Karpas-422 (cell line): ENCODE data around the gene CARD16. TPM values are rescaled to one million over a fixed set of nuclear protein-coding genes. Genes with fewer than 3 reads are reported as not detected.

Source experiments
- DNase-seq: peaks from one replicate; pipeline ENCODE4 v3.0.0-alpha.2; 2015
- H2AFZ ChIP-seq: fragments of 200-600 bp; sonication (generic); 2 replicates; pipeline ENCODE4 v1.6.1; 2014; ENCODE audit warnings: antibody characterized with exemption, low read length, mixed read lengths
- H3K27ac ChIP-seq: fragments of 200-600 bp; sonication (generic); 2 replicates; pipeline ENCODE4 v1.5.1; 2014; ENCODE audit warnings: mild to moderate bottlenecking, low read length, moderate library complexity
- H3K27me3 ChIP-seq: fragments of 200-600 bp; sonication (generic); 2 replicates; pipeline ENCODE4 v1.6.1; 2014; ENCODE audit warnings: low read length, mixed read lengths
- H3K36me3 ChIP-seq: fragments of 200-600 bp; sonication (generic); 2 replicates; pipeline ENCODE4 v1.6.1; 2014; ENCODE audit warnings: low read length, mixed read lengths; ENCODE audit not compliant: insufficient read depth
- H3K4me1 ChIP-seq: fragments of 200-600 bp; sonication (generic); 2 replicates; pipeline ENCODE4 v1.6.1; 2014; ENCODE audit warnings: mild to moderate bottlenecking, low read length, mixed read lengths
- H3K4me2 ChIP-seq: fragments of 200-600 bp; sonication (generic); 2 replicates; pipeline ENCODE4 v1.6.1; 2014; ENCODE audit warnings: low read length, low read depth, mild to moderate bottlenecking; ENCODE audit not compliant: poor library complexity, severe bottlenecking
- H3K4me3 ChIP-seq: fragments of 200-600 bp; sonication (generic); 2 replicates; pipeline ENCODE4 v1.5.1; 2014; ENCODE audit warnings: mild to moderate bottlenecking, antibody characterized with exemption, low read length, mixed read lengths
- H3K79me2 ChIP-seq: fragments of 200-600 bp; sonication (generic); 2 replicates; pipeline ENCODE4 v1.6.1; 2014; ENCODE audit warnings: mild to moderate bottlenecking, low read length, mixed read lengths
- H3K9ac ChIP-seq: fragments of 200-600 bp; sonication (generic); 2 replicates; pipeline ENCODE4 v1.6.0; 2014; ENCODE audit warnings: low read length
- H3K9me2 ChIP-seq: fragments of 200-600 bp; sonication (generic), shearing (Covaris generic); replicated peaks from 2 replicates; pipeline ENCODE4 v1.6.0; 2014; ENCODE audit warnings: mild to moderate bottlenecking, low read length, moderate library complexity; ENCODE audit not compliant: insufficient read depth
- H3K9me3 ChIP-seq: fragments of 300-700, 200-600 bp; sonication (generic); 2 replicates; pipeline ENCODE4 v1.6.1; 2014; ENCODE audit warnings: low read length, mixed read lengths
- H4K20me1 ChIP-seq: fragments of 200-600 bp; sonication (generic); 2 replicates; pipeline ENCODE4 v1.6.1; 2014; ENCODE audit warnings: mild to moderate bottlenecking, antibody characterized with exemption, low read length, low read depth; ENCODE audit not compliant: insufficient read depth
- total RNA-seq: library from RNA; depleted of rRNA; stranded (reverse); fragments of >200 nt; shearing (Covaris generic); gene quantifications from 2 replicates; pipeline ENCODE4 v1.2.3, GENCODE V29; 2014; ENCODE audit warnings: low replicate concordance

Gene CARD16
- total RNA-seq, 1 experiment from 2014 or later = 16.4 TPM

DNA sequence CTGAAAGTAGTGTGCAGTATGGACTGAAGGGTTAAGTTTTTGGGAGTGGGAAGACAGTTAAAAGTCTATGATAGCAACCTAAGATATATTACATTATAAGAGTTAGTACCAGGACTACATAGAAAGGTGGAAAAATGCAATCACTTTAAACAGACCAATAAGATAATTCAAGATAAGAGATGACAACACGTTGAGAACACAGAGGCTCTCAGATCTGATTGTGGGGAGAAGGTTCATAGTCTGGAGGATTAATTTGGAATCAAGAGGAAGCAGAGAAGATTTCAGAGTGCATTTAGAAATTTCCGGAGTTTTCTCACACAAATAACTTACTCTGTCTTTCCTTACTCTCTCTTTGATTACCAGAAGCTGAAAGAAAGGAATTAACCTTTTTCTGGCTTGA, 22.6 kb downstream of the CARD16 start:
- no peaks in the 10 kb centered on the region for H3K9me3 ChIP-seq

DNA sequence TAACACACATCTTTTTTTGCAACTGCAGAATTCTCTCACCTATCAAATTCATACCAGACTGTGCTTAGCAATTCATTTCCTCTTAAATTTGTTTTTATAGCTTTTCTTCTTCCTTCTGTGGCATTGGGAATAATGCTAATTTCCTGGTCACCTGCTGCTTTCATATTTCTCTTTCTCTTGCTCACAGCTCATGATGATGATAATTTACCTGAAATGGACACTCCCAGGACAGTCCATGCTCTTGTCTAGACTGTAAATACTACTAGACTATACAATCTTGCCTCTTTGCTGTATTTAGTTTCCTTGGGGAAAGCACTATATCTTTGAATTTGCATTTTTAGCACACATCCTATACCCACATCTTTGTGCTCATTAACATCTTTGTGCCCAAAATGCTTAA, 37.7 kb downstream of the CARD16 start:
- no peaks in the 10 kb centered on the region for H4K20me1 ChIP-seq
- no peak overlapping the region for H3K9ac ChIP-seq
- no peaks in the 10 kb centered on the region for H3K79me2 ChIP-seq
- H3K9me2 ChIP-seq = no peaks in the 10 kb centered on the region
- H3K36me3 ChIP-seq = no peaks in the 10 kb centered on the region
- H3K4me2 ChIP-seq = no peak overlapping the region
- no peak overlapping the region for H2AFZ ChIP-seq
- no peaks in the 10 kb centered on the region for H3K4me1 ChIP-seq
- no peaks in the 10 kb centered on the region for H3K27me3 ChIP-seq
- no peaks in the 10 kb centered on the region for H3K9me3 ChIP-seq
- H3K4me3 ChIP-seq = no peak overlapping the region
- no peak overlapping the region for H3K27ac ChIP-seq
- no peak for DNase-seq

More for the DNA sequence above, 22.6 kb downstream of the CARD16 start:
- Histone ChIP-seq H3K36me3 (no peaks in the 10 kb centered on the region), H3K79me2 (no peaks in the 10 kb centered on the region), H3K4me1 (peaks cover 12% of the 10 kb centered on the region), H3K9me2 (no peaks in the 10 kb centered on the region), H3K27ac (no peak overlapping the region), H3K27me3 (no peaks in the 10 kb centered on the region), H3K4me3 (no peak overlapping the region), H3K4me2 (no peak overlapping the region), H2AFZ (no peak overlapping the region), H3K9ac (no peak overlapping the region), H4K20me1 (no peaks in the 10 kb centered on the region)
- DNase-seq = no peak

DNA sequence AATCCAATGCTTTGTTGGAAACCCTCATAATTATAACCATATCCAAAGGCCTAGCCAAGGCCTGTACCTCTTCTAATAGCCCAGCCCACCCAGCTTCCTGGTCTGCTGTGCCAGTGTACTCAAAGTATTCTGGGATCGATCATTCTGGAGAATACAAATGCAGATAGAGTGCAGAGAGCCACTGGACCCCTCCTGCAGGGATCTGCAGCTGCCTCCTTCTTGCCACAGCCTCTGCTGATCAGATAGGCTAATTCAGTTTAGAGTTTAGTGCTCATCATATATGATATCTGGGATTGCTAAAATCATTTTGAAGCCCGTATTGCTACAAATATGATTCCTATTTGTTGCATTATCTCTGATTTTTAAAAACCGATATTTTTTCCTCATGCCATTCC, 39.7 kb downstream of the CARD16 start:
- Histone ChIP-seq H3K4me1 (no peaks in the 10 kb centered on the region), H4K20me1 (no peaks in the 10 kb centered on the region), H3K36me3 (no peaks in the 10 kb centered on the region), H3K9me3 (no peaks in the 10 kb centered on the region), H3K27ac (no peak overlapping the region), H3K4me2 (no peak overlapping the region), H3K27me3 (no peaks in the 10 kb centered on the region), H3K79me2 (no peaks in the 10 kb centered on the region), H3K4me3 (no peak overlapping the region), H3K9me2 (no peaks in the 10 kb centered on the region), H2AFZ (no peak overlapping the region), H3K9ac (no peak overlapping the region)
- no peak for DNase-seq

GRCh38 chr11:105004021-105004420, 41.1 kb downstream of the CARD16 start:
- Histone ChIP-seq H3K27ac (no peak overlapping the region), H3K36me3 (no peaks in the 10 kb centered on the region), H3K79me2 (no peaks in the 10 kb centered on the region)

GRCh38 chr11:105003151-105003550, 42.0 kb downstream of the CARD16 start:
- Histone ChIP-seq H3K27ac (no peak overlapping the region), H3K79me2 (no peaks in the 10 kb centered on the region), H3K4me3 (no peak overlapping the region), H3K4me1 (no peaks in the 10 kb centered on the region), H3K9ac (no peak overlapping the region), H3K4me2 (no peak overlapping the region), H4K20me1 (no peaks in the 10 kb centered on the region), H3K9me2 (no peaks in the 10 kb centered on the region), H3K36me3 (no peaks in the 10 kb centered on the region), H3K27me3 (no peaks in the 10 kb centered on the region), H3K9me3 (no peaks in the 10 kb centered on the region), H2AFZ (no peak overlapping the region)
- DNase-seq = no peak

More at GRCh38 chr11:105004021-105004420, 41.1 kb downstream of the CARD16 start:
- no peak for DNase-seq
- no peaks in the 10 kb centered on the region for H3K27me3 ChIP-seq
- H3K4me1 ChIP-seq = no peaks in the 10 kb centered on the region
- no peak overlapping the region for H3K9ac ChIP-seq
- no peak overlapping the region for H2AFZ ChIP-seq
- H3K4me3 ChIP-seq = no peak overlapping the region
- H3K4me2 ChIP-seq = no peak overlapping the region
- H3K9me2 ChIP-seq = no peaks in the 10 kb centered on the region
- no peaks in the 10 kb centered on the region for H3K9me3 ChIP-seq
- H4K20me1 ChIP-seq = no peaks in the 10 kb centered on the region

DNA sequence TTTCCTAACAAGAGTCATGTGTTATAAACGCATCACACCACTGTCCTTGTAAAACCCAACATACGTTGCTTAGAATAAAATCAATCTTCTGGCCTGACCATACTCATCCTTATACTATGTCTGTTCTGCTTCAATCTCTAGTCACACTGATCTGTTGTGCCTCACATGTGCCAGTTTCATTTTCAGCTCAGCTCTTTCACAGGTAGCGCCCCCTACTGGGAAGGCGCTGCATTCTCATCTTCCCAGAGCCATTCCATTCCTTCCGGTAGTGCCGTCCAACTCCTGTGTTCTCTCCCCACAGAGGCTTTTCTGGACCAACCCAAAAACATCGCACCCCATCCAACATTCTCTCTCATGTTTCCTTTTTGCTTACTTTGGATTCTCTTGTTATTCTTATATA, 44.3 kb downstream of the CARD16 start:
- no peaks in the 10 kb centered on the region for H3K9me2 ChIP-seq
- DNase-seq = peak; percentile 90
- H3K27ac ChIP-seq = no peak overlapping the region
- no peaks in the 10 kb centered on the region for H3K79me2 ChIP-seq
- no peak overlapping the region for H3K4me3 ChIP-seq
- no peaks in the 10 kb centered on the region for H3K36me3 ChIP-seq
- no peak overlapping the region for H3K4me2 ChIP-seq
- H2AFZ ChIP-seq = no peak overlapping the region
- no peaks in the 10 kb centered on the region for H4K20me1 ChIP-seq
- no peaks in the 10 kb centered on the region for H3K27me3 ChIP-seq
- H3K9me3 ChIP-seq = no peaks in the 10 kb centered on the region
- no peak overlapping the region for H3K9ac ChIP-seq
- H3K4me1 ChIP-seq = no peaks in the 10 kb centered on the region

DNA sequence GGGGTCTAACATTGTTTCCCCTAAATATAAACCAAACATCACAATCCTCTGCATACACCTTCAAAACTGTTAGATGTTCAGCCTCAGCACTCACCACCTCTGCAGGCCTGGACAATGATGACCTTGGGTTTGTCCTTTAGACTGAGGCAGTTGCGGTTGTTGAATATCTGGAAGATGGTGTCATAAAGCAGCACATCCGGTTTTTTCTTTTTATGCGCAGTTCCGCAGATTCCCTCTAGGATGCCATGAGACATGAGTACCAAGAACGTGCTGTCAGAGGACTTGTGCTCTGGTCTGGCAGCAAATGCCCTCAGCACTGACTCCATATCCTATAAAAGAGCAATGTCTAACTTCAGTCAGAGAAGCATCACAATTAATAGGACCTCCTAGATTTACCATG, 45.0 kb downstream of the CARD16 start:
- H3K9me2 ChIP-seq = no peaks in the 10 kb centered on the region
- H3K79me2 ChIP-seq = no peaks in the 10 kb centered on the region
- no peaks in the 10 kb centered on the region for H3K4me1 ChIP-seq
- no peak overlapping the region for H3K4me3 ChIP-seq
- no peaks in the 10 kb centered on the region for H4K20me1 ChIP-seq
- no peak overlapping the region for H3K9ac ChIP-seq
- no peaks in the 10 kb centered on the region for H3K9me3 ChIP-seq
- H3K36me3 ChIP-seq = no peaks in the 10 kb centered on the region
- no peak overlapping the region for H3K4me2 ChIP-seq
- no peak overlapping the region for H3K27ac ChIP-seq
- no peak overlapping the region for H2AFZ ChIP-seq
- no peaks in the 10 kb centered on the region for H3K27me3 ChIP-seq
- peak; percentile 64 for DNase-seq

DNA sequence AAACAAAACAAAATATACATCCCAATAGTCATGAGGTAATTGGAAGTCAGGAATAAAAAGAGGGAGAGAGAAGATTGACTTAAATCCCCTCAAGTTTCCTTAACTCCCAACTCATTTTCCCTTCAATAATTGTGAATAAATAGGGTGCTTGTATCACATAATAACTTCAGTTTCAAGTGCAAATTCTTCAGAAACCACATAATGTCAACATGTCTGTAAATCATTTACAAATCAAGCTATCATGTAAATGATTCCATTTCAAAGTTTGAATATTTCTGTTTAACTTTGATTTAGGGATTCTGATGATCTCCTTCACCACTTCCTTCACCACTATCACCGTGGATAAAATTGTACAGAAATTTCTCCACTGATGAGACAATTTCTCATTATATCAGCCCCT, 45.4 kb downstream of the CARD16 start:
- Histone ChIP-seq H3K4me1 (no peaks in the 10 kb centered on the region), H3K9ac (no peak overlapping the region), H4K20me1 (no peaks in the 10 kb centered on the region), H3K79me2 (no peaks in the 10 kb centered on the region), H3K27ac (no peak overlapping the region), H3K36me3 (no peaks in the 10 kb centered on the region), H3K4me3 (no peak overlapping the region), H3K4me2 (no peak overlapping the region), H2AFZ (no peak overlapping the region), H3K9me3 (no peaks in the 10 kb centered on the region), H3K9me2 (no peaks in the 10 kb centered on the region), H3K27me3 (no peaks in the 10 kb centered on the region)
- DNase-seq = no peak

GRCh38 chr11:104997288-104997687, 47.8 kb downstream of the CARD16 start:
- H3K27me3 ChIP-seq = no peaks in the 10 kb centered on the region
- H3K27ac ChIP-seq = no peak overlapping the region
- no peaks in the 10 kb centered on the region for H3K4me1 ChIP-seq
- H3K9me2 ChIP-seq = no peaks in the 10 kb centered on the region
- no peak overlapping the region for H2AFZ ChIP-seq
- H3K36me3 ChIP-seq = no peaks in the 10 kb centered on the region
- H3K4me2 ChIP-seq = no peak overlapping the region
- no peak overlapping the region for H3K4me3 ChIP-seq
- DNase-seq = peak; percentile 60
- H3K79me2 ChIP-seq = no peaks in the 10 kb centered on the region
- no peak overlapping the region for H3K9ac ChIP-seq
- H4K20me1 ChIP-seq = no peaks in the 10 kb centered on the region
- no peaks in the 10 kb centered on the region for H3K9me3 ChIP-seq
